Measurements from ENCODE around the gene CACNA1H.

The CACNA1H gene

GRCh38 chr16:1144476-1145382 is 8.2 kb upstream of the CACNA1H start:
- H3K4me3 ChIP-seq (replicated peaks; ENCODE audit: low read depth, low read length), result no peak overlapping the region
- DNase-seq (ENCODE audit: low read depth), result no peak
- TF ChIP-seq, protein P1, sequence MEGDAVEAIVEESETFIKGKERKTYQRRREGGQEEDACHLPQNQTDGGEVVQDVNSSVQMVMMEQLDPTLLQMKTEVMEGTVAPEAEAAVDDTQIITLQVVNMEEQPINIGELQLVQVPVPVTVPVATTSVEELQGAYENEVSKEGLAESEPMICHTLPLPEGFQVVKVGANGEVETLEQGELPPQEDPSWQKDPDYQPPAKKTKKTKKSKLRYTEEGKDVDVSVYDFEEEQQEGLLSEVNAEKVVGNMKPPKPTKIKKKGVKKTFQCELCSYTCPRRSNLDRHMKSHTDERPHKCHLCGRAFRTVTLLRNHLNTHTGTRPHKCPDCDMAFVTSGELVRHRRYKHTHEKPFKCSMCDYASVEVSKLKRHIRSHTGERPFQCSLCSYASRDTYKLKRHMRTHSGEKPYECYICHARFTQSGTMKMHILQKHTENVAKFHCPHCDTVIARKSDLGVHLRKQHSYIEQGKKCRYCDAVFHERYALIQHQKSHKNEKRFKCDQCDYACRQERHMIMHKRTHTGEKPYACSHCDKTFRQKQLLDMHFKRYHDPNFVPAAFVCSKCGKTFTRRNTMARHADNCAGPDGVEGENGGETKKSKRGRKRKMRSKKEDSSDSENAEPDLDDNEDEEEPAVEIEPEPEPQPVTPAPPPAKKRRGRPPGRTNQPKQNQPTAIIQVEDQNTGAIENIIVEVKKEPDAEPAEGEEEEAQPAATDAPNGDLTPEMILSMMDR (IDR thresholded peaks at IDR 0.05; ENCODE audit: low read length, missing control alignments), result no peak

DNA sequence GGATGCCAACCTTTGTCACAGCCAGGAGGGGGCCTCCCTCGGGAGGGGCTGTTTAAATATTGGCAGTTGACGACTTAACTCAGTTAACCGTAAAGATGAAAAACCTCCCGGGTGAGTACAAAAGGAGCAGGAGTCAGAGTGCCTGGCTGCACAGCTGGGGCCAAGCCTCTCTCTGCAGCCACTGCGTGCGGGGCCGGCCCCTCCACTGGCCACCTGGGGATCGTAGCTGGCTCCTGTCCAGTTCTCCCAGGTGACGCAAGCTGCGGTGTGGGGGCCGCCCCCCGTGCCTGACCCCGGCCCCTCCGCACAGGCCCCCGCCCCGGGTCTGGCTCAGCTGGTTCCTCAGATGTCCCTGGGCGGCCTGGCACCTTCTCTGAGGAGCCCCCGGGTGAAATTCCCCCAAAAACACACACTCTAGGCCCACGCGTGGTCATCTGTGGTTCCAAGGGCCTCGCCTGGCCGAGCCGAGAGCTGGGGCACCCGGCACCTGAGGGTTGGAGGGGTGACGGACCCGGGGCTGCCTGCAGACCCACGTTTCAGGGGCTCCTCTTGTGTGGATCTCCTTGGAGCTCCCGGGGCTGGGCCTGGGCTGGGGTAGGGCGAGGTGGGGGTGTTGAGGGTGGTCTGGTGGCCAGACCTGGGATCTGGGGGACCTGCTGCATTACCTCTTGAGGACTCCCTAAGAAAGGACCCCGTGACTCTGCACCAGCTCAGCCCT is 7.4 kb upstream of the CACNA1H start:
- DNase-seq (ENCODE audit: low read depth), result no peak
- H3K4me3 ChIP-seq (replicated peaks; ENCODE audit: low read depth, low read length), result no peak overlapping the region
- TF ChIP-seq, protein P1 (IDR thresholded peaks at IDR 0.05; ENCODE audit: low read length, missing control alignments), result no peak

- H3K4me3 ChIP-seq (replicated peaks; ENCODE audit: low read depth, low read length), result no peak overlapping the region
- DNase-seq (ENCODE audit: low read depth), result no peak
- TF ChIP-seq, protein P1 (IDR thresholded peaks at IDR 0.05; ENCODE audit: low read length, missing control alignments), result no peak
These were observed 6.5 kb upstream of the CACNA1H start for GRCh38 chr16:1146409-1146808.

DNA sequence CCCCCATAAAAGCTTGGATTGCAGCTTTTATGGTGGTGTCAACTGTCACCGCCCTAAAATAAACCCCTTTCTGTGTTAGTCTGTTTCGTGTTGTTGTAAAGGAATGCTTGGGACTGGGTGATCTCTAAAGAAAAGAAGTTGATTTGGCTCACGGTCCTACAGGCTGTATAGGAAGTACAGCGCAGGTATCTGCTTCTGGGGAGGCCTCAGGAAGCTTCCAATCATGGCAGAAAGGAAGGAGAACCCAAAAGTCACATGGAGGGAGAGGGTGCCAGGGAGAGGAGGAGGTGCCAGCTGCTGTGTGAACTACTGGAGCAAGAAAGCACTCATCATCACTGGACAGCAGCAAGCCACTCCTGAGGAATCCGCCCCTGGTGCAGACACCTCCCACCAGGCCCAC is 5.9 kb upstream of the CACNA1H start:
- H3K4me3 ChIP-seq (replicated peaks; ENCODE audit: low read depth, low read length), result no peak overlapping the region
- TF ChIP-seq, protein P1 (IDR thresholded peaks at IDR 0.05; ENCODE audit: low read length, missing control alignments), result no peak
- DNase-seq (ENCODE audit: low read depth), result no peak

DNA sequence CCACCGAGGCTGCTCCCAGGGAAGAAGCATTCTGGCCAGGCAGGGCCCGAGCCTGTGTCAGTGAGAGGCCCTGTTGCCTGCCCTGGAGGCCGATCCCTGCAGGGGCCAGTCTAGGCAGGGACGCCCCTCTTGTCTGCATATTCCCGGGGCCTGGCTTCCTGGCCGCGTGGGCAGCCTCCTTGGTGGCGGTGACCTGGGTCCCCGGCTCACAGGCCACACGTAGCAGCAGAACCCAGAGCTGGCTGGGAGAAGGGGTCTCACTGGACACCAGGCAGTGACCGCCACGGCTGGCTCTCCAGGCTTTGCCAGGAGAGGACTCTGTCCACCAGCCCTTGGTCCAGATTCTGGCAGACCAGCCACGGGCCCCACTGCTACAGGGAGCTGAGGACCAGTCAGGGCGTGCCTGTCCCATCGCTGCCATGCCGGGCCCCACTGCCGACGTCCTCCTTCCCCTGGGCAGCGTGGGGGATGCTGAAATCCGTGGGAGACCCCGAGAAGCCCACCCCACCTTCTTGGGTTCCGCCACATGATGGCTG is 3.7 kb upstream of the CACNA1H start:
- TF ChIP-seq, protein P1 (IDR thresholded peaks at IDR 0.05; ENCODE audit: low read length, missing control alignments), result no peak
- no peak for DNase-seq (ENCODE audit: low read depth)
- no peak overlapping the region for H3K4me3 ChIP-seq (replicated peaks; ENCODE audit: low read depth, low read length)

GRCh38 chr16:1150511-1150982 is 2.4 kb upstream of the CACNA1H start:
- no peak for DNase-seq (ENCODE audit: low read depth)
- no peak overlapping the region for H3K4me3 ChIP-seq (replicated peaks; ENCODE audit: low read depth, low read length)
- TF ChIP-seq, protein P1 (IDR thresholded peaks at IDR 0.05; ENCODE audit: low read length, missing control alignments), result no peak
